GM23338 (cell line): ENCODE results near the gene SEMA6B. TPM values are rescaled to one million over a fixed set of nuclear protein-coding genes. Genes with fewer than 3 reads are reported as not detected.

Source experiments
- ATAC-seq: fragments of 200-7000 bp; cut with Tn5 transposase; 3 replicates; pipeline ENCODE4 v1.9.1; 2020
- DNase-seq: peaks from one replicate; pipeline ENCODE4 v3.0.0-alpha.2; 2015; ENCODE audit warnings: low spot score
- H2AFZ ChIP-seq: fragments of 200-600 bp; sonication (generic); 2 replicates; pipeline ENCODE4 v1.8.0; 2016; ENCODE audit warnings: antibody characterized with exemption, mild to moderate bottlenecking, moderate library complexity
- H3F3A ChIP-seq: fragments of 200-600 bp; sonication (generic); replicated peaks from 2 replicates; pipeline ENCODE4 v1.8.0; 2017; ENCODE audit warnings: antibody characterized with exemption, mixed run types, low read depth
- H3K27ac ChIP-seq: fragments of 200-600 bp; sonication (generic); 2 replicates; pipeline ENCODE4 v1.6.1; 2016; ENCODE audit warnings: low read depth
- H3K27me3 ChIP-seq: fragments of 200-600 bp; sonication (generic); 2 replicates; pipeline ENCODE4 v1.8.0; 2016; ENCODE audit warnings: mild to moderate bottlenecking, mixed run types, moderate library complexity; ENCODE audit not compliant: insufficient read depth
- H3K36me3 ChIP-seq: fragments of 200-600 bp; sonication (generic); 2 replicates; pipeline ENCODE4 v1.8.0; 2016; ENCODE audit warnings: mild to moderate bottlenecking; ENCODE audit not compliant: insufficient read depth
- H3K4me1 ChIP-seq: fragments of 200-600 bp; sonication (generic); 2 replicates; pipeline ENCODE4 v1.8.0; 2016; ENCODE audit warnings: mild to moderate bottlenecking, moderate library complexity; ENCODE audit not compliant: insufficient read depth
- H3K4me2 ChIP-seq: fragments of 200-600 bp; sonication (generic); 2 replicates; pipeline ENCODE4 v1.7.1; 2017; ENCODE audit warnings: mixed run types
- H3K4me3 ChIP-seq: fragments of 200-600 bp; sonication (generic); 2 replicates; pipeline ENCODE4 v1.6.1; 2016; ENCODE audit warnings: mixed run types
- H3K79me2 ChIP-seq: fragments of 200-600 bp; sonication (generic); replicated peaks from 2 replicates; pipeline ENCODE4 v1.8.0; 2017; ENCODE audit warnings: mild to moderate bottlenecking; ENCODE audit not compliant: insufficient read depth
- H3K9me2 ChIP-seq: fragments of 200-600 bp; sonication (generic); 2 replicates; pipeline ENCODE4 v1.8.0; 2017; ENCODE audit not compliant: insufficient read depth
- H4K20me1 ChIP-seq: fragments of 200-600 bp; sonication (generic); replicated peaks from 2 replicates; pipeline ENCODE4 v1.8.0; 2017; ENCODE audit warnings: mild to moderate bottlenecking; ENCODE audit not compliant: insufficient read depth
- H3K27ac Mint-ChIP-seq: 2 replicates; pipeline ENCODE4 v1.8.0; 2020; ENCODE audit warnings: inconsistent platforms, mild to moderate bottlenecking, moderate library complexity, mixed read lengths
- H3K27me3 Mint-ChIP-seq: 3 replicates; pipeline ENCODE4 v1.8.0; 2022; ENCODE audit warnings: low read depth, mild to moderate bottlenecking, moderate library complexity, mixed read lengths, inconsistent platforms; ENCODE audit not compliant: insufficient read depth, poor library complexity
- H3K36me3 Mint-ChIP-seq: 3 replicates; pipeline ENCODE4 v1.8.0; 2021; ENCODE audit warnings: low read depth, mild to moderate bottlenecking, inconsistent platforms, moderate library complexity, mixed read lengths
- H3K4me1 Mint-ChIP-seq: 3 replicates; pipeline ENCODE4 v1.8.0; 2020; ENCODE audit warnings: mild to moderate bottlenecking, inconsistent platforms, mixed read lengths
- H3K4me3 Mint-ChIP-seq: 3 replicates; pipeline ENCODE4 v1.8.0; 2021; ENCODE audit warnings: moderate library complexity, mild to moderate bottlenecking, inconsistent platforms, mixed read lengths
- H3K9me3 Mint-ChIP-seq: 3 replicates; pipeline ENCODE4 v1.8.0; 2020; ENCODE audit warnings: moderate library complexity, mild to moderate bottlenecking, inconsistent platforms, mixed read lengths
- CREB1 ChIP-seq: fragments of 250-450 bp; sonication (Bioruptor Pico); IDR thresholded peaks from 2 replicates; pipeline ENCODE4 v1.5.0; 2020; ENCODE audit warnings: low read depth, mild to moderate bottlenecking, moderate library complexity
- EZH2phosphoT487 ChIP-seq: fragments of 200-600 bp; sonication (generic); IDR thresholded peaks from one replicate; pipeline ENCODE4 v1.8.1; 2018; ENCODE audit warnings: antibody characterized with exemption; ENCODE audit not compliant: unreplicated experiment
- JUNB ChIP-seq: IDR thresholded peaks from one replicate; pipeline ENCODE4 v1.6.1; 2016; ENCODE audit warnings: antibody characterized with exemption; ENCODE audit not compliant: unreplicated experiment
- NANOG ChIP-seq: IDR thresholded peaks from 2 replicates; pipeline ENCODE4 v1.6.1; 2016; ENCODE audit warnings: antibody characterized with exemption, borderline replicate concordance
- POLR2AphosphoS5 ChIP-seq: IDR thresholded peaks from 2 replicates; pipeline ENCODE4 v1.6.1; 2016; ENCODE audit warnings: antibody characterized with exemption, low read depth
- STAT1 ChIP-seq: IDR thresholded peaks from one replicate; pipeline ENCODE4 v1.6.1; 2016; ENCODE audit warnings: antibody characterized with exemption; ENCODE audit not compliant: unreplicated experiment
- ZNF114 ChIP-seq: fragments of 250-450 bp; sonication (Bioruptor Pico); IDR thresholded peaks from 2 replicates; pipeline ENCODE4 v1.5.0; 2020; ENCODE audit warnings: mild to moderate bottlenecking, moderate library complexity
- ZNF331 ChIP-seq: fragments of 250-450 bp; sonication (Bioruptor Pico); IDR thresholded peaks from 2 replicates; pipeline ENCODE4 v1.5.0; 2020; ENCODE audit warnings: low read depth, mild to moderate bottlenecking, moderate library complexity
- polyA plus RNA-seq: library from polyadenylated mRNA; unstranded; fragments of >200 nt; fragmentation: Nextera tagmentation; extraction: Ambion mirVana; gene quantifications from 2 replicates; pipeline ENCODE4 v1.2.1, GENCODE V29; 2016
- total RNA-seq: library from RNA; depleted of rRNA; stranded (reverse); fragments of >200 nt; shearing (Covaris generic); gene quantifications from 2 replicates; pipeline ENCODE4 v1.2.3, GENCODE V29; 2014
- TF ChIP-seq, protein P1 (sequence below), 2 experiments: fragments of 200-600 bp in 1 of 2; sonication (generic) in 1 of 2; conservative IDR thresholded peaks; 2 replicates each; pipeline versions ENCODE4 v1.5.1 to v1.6.1; 2016 to 2017; ENCODE audit warnings: antibody characterized with exemption in 2 of 2, low read depth in 2 of 2, mild to moderate bottlenecking in 2 of 2, moderate library complexity in 1 of 2
- TF ChIP-seq, protein P2 (sequence below): IDR thresholded peaks from 2 replicates; pipeline ENCODE4 v1.6.1; 2016; ENCODE audit warnings: antibody characterized with exemption
- TF ChIP-seq, protein P3 (sequence below): fragments of 250-450 bp; sonication (Bioruptor Pico); IDR thresholded peaks from 2 replicates; pipeline ENCODE4 v1.5.0; 2020; ENCODE audit warnings: mild to moderate bottlenecking, moderate library complexity

Gene SEMA6B
- total and polyA plus RNA-seq, 2 experiments from 2014 or later = 5.3 to 42.7 TPM

DNA sequence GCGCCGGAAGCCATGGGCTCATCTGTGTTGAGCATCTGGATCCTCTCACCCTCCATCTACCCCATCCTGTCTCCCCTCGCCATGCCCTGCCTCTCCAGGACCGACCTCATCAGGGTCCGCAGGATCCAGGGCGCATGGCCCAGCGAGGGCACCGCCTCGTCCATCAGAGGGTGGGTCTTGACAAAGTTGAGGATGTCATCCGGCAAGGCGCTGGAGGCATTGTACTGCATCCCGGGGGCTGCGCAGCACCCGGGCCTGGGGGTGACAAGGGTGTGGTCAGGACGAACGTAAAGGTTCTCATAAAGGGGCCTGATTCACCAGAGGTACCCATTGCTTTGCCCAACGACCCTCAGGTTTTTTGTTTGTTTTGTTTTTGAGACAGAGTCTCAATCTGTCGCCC lies 9.5 kb downstream of the SEMA6B start:
- H3K27ac Mint-ChIP-seq = no peak overlapping the region
- Histone ChIP-seq H3K4me3 (no peak overlapping the region), H3K4me2 (no peak overlapping the region), H2AFZ (no peak overlapping the region), H3K4me1 (no peaks in the 10 kb centered on the region), H3K9me2 (no peaks in the 10 kb centered on the region), H3K36me3 (peaks cover 4% of the 10 kb centered on the region), H3K27me3 (no peaks in the 10 kb centered on the region), H4K20me1 (peaks cover 4% of the 10 kb centered on the region; the same call in 1 of the 2 replicates), H3F3A (no peaks in the 10 kb centered on the region), H3K27ac (no peak overlapping the region), H3K79me2 (no peaks in the 10 kb centered on the region)
- DNase-seq = no peak
- ATAC-seq = no peak
- H3K4me1 Mint-ChIP-seq = no peaks in the 10 kb centered on the region
- TF ChIP-seq, protein P1, sequence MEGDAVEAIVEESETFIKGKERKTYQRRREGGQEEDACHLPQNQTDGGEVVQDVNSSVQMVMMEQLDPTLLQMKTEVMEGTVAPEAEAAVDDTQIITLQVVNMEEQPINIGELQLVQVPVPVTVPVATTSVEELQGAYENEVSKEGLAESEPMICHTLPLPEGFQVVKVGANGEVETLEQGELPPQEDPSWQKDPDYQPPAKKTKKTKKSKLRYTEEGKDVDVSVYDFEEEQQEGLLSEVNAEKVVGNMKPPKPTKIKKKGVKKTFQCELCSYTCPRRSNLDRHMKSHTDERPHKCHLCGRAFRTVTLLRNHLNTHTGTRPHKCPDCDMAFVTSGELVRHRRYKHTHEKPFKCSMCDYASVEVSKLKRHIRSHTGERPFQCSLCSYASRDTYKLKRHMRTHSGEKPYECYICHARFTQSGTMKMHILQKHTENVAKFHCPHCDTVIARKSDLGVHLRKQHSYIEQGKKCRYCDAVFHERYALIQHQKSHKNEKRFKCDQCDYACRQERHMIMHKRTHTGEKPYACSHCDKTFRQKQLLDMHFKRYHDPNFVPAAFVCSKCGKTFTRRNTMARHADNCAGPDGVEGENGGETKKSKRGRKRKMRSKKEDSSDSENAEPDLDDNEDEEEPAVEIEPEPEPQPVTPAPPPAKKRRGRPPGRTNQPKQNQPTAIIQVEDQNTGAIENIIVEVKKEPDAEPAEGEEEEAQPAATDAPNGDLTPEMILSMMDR (conservative IDR thresholded peaks at IDR 0.05; ENCODE audit: low read depth in 2 of 2) = no peak
- TF ChIP-seq, protein P2, sequence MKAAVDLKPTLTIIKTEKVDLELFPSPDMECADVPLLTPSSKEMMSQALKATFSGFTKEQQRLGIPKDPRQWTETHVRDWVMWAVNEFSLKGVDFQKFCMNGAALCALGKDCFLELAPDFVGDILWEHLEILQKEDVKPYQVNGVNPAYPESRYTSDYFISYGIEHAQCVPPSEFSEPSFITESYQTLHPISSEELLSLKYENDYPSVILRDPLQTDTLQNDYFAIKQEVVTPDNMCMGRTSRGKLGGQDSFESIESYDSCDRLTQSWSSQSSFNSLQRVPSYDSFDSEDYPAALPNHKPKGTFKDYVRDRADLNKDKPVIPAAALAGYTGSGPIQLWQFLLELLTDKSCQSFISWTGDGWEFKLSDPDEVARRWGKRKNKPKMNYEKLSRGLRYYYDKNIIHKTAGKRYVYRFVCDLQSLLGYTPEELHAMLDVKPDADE = no peak
- TF ChIP-seq ZNF331 (CRISPR knock-in tag) (no peak), STAT1 (no peak), JUNB (no peak)
- H3K27me3 Mint-ChIP-seq = peaks cover 16% of the 10 kb centered on the region
- H3K36me3 Mint-ChIP-seq = peaks cover 55% of the 10 kb centered on the region
- no peak overlapping the region for H3K4me3 Mint-ChIP-seq
- H3K9me3 Mint-ChIP-seq = no peaks in the 10 kb centered on the region

DNA sequence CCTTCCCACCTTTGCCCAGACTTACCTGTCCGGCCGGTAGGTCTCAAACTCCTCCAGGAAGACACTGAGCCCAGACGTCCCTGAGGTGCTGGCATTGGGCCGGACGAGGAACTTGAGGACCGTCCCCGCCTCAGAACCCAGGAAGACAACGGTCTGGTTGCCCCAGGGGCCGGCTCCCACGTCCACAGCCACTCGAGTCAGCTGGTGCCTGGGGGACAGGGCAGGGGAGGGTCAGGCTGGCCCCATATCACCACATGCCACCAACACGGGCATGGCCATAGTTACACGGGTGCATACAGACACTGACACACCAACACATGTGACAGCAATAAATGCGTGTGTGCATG lies 11.3 kb downstream of the SEMA6B start:
- Histone ChIP-seq H3K27me3 (no peaks in the 10 kb centered on the region), H3K9me2 (no peaks in the 10 kb centered on the region), H3K4me3 (no peak overlapping the region), H4K20me1 (peaks cover 4% of the 10 kb centered on the region; the same call in 1 of the 2 replicates), H3K27ac (no peak overlapping the region), H3K4me1 (no peaks in the 10 kb centered on the region), H3F3A (no peaks in the 10 kb centered on the region), H2AFZ (no peak overlapping the region), H3K4me2 (no peak overlapping the region), H3K79me2 (no peaks in the 10 kb centered on the region), H3K36me3 (peaks cover 4% of the 10 kb centered on the region)
- ATAC-seq = no peak
- H3K4me1 Mint-ChIP-seq = no peaks in the 10 kb centered on the region
- H3K27me3 Mint-ChIP-seq = peaks cover 13% of the 10 kb centered on the region
- H3K27ac Mint-ChIP-seq = no peak overlapping the region
- peaks cover 38% of the 10 kb centered on the region for H3K36me3 Mint-ChIP-seq
- H3K4me3 Mint-ChIP-seq = no peak overlapping the region
- no peaks in the 10 kb centered on the region for H3K9me3 Mint-ChIP-seq
- no peak for DNase-seq
- no peak for TF ChIP-seq NANOG
- TF ChIP-seq, protein P3, sequence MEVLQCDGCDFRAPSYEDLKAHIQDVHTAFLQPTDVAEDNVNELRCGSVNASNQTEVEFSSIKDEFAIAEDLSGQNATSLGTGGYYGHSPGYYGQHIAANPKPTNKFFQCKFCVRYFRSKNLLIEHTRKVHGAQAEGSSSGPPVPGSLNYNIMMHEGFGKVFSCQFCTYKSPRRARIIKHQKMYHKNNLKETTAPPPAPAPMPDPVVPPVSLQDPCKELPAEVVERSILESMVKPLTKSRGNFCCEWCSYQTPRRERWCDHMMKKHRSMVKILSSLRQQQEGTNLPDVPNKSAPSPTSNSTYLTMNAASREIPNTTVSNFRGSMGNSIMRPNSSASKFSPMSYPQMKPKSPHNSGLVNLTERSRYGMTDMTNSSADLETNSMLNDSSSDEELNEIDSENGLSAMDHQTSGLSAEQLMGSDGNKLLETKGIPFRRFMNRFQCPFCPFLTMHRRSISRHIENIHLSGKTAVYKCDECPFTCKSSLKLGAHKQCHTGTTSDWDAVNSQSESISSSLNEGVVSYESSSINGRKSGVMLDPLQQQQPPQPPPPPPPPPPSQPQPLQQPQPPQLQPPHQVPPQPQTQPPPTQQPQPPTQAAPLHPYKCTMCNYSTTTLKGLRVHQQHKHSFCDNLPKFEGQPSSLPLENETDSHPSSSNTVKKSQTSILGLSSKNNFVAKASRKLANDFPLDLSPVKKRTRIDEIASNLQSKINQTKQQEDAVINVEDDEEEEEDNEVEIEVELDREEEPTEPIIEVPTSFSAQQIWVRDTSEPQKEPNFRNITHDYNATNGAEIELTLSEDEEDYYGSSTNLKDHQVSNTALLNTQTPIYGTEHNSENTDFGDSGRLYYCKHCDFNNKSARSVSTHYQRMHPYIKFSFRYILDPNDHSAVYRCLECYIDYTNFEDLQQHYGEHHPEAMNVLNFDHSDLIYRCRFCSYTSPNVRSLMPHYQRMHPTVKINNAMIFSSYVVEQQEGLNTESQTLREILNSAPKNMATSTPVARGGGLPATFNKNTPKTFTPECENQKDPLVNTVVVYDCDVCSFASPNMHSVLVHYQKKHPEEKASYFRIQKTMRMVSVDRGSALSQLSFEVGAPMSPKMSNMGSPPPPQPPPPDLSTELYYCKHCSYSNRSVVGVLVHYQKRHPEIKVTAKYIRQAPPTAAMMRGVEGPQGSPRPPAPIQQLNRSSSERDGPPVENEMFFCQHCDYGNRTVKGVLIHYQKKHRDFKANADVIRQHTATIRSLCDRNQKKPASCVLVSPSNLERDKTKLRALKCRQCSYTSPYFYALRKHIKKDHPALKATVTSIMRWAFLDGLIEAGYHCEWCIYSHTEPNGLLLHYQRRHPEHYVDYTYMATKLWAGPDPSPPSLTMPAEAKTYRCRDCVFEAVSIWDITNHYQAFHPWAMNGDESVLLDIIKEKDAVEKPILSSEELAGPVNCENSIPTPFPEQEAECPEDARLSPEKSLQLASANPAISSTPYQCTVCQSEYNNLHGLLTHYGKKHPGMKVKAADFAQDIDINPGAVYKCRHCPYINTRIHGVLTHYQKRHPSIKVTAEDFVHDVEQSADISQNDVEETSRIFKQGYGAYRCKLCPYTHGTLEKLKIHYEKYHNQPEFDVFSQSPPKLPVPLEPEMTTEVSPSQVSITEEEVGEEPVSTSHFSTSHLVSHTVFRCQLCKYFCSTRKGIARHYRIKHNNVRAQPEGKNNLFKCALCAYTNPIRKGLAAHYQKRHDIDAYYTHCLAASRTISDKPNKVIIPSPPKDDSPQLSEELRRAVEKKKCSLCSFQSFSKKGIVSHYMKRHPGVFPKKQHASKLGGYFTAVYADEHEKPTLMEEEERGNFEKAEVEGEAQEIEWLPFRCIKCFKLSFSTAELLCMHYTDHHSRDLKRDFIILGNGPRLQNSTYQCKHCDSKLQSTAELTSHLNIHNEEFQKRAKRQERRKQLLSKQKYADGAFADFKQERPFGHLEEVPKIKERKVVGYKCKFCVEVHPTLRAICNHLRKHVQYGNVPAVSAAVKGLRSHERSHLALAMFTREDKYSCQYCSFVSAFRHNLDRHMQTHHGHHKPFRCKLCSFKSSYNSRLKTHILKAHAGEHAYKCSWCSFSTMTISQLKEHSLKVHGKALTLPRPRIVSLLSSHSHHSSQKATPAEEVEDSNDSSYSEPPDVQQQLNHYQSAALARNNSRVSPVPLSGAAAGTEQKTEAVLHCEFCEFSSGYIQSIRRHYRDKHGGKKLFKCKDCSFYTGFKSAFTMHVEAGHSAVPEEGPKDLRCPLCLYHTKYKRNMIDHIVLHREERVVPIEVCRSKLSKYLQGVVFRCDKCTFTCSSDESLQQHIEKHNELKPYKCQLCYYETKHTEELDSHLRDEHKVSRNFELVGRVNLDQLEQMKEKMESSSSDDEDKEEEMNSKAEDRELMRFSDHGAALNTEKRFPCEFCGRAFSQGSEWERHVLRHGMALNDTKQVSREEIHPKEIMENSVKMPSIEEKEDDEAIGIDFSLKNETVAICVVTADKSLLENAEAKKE (CRISPR knock-in tag) = no peak
- no peak for TF ChIP-seq CREB1 (CRISPR knock-in tag)
- no peak for TF ChIP-seq STAT1
- TF ChIP-seq POLR2AphosphoS5 = no peak
- no peak for TF ChIP-seq ZNF114 (CRISPR knock-in tag)
- no peak for TF ChIP-seq EZH2phosphoT487
- TF ChIP-seq ZNF331 (CRISPR knock-in tag) = no peak
